GM23338 (cell line): ENCODE data around the gene ZNF93. TPM values are rescaled to one million over a fixed set of nuclear protein-coding genes. Genes with fewer than 3 reads are reported as not detected.

Experiments used
- ATAC-seq: fragments of 200-7000 bp; cut with Tn5 transposase; 3 replicates; pipeline ENCODE4 v1.9.1; 2020
- DNase-seq: peaks from one replicate; pipeline ENCODE4 v3.0.0-alpha.2; 2015; ENCODE audit warnings: low spot score
- H2AFZ ChIP-seq: fragments of 200-600 bp; sonication (generic); 2 replicates; pipeline ENCODE4 v1.8.0; 2016; ENCODE audit warnings: antibody characterized with exemption, mild to moderate bottlenecking, moderate library complexity
- H3F3A ChIP-seq: fragments of 200-600 bp; sonication (generic); replicated peaks from 2 replicates; pipeline ENCODE4 v1.8.0; 2017; ENCODE audit warnings: antibody characterized with exemption, mixed run types, low read depth
- H3K27ac ChIP-seq: fragments of 200-600 bp; sonication (generic); 2 replicates; pipeline ENCODE4 v1.6.1; 2016; ENCODE audit warnings: low read depth
- H3K27me3 ChIP-seq: fragments of 200-600 bp; sonication (generic); 2 replicates; pipeline ENCODE4 v1.8.0; 2016; ENCODE audit warnings: mild to moderate bottlenecking, mixed run types, moderate library complexity; ENCODE audit not compliant: insufficient read depth
- H3K36me3 ChIP-seq: fragments of 200-600 bp; sonication (generic); 2 replicates; pipeline ENCODE4 v1.8.0; 2016; ENCODE audit warnings: mild to moderate bottlenecking; ENCODE audit not compliant: insufficient read depth
- H3K4me1 ChIP-seq: fragments of 200-600 bp; sonication (generic); 2 replicates; pipeline ENCODE4 v1.8.0; 2016; ENCODE audit warnings: mild to moderate bottlenecking, moderate library complexity; ENCODE audit not compliant: insufficient read depth
- H3K4me2 ChIP-seq: fragments of 200-600 bp; sonication (generic); 2 replicates; pipeline ENCODE4 v1.7.1; 2017; ENCODE audit warnings: mixed run types
- H3K4me3 ChIP-seq: fragments of 200-600 bp; sonication (generic); 2 replicates; pipeline ENCODE4 v1.6.1; 2016; ENCODE audit warnings: mixed run types
- H3K79me2 ChIP-seq: fragments of 200-600 bp; sonication (generic); replicated peaks from 2 replicates; pipeline ENCODE4 v1.8.0; 2017; ENCODE audit warnings: mild to moderate bottlenecking; ENCODE audit not compliant: insufficient read depth
- H3K9me2 ChIP-seq: fragments of 200-600 bp; sonication (generic); 2 replicates; pipeline ENCODE4 v1.8.0; 2017; ENCODE audit not compliant: insufficient read depth
- H4K20me1 ChIP-seq: fragments of 200-600 bp; sonication (generic); replicated peaks from 2 replicates; pipeline ENCODE4 v1.8.0; 2017; ENCODE audit warnings: mild to moderate bottlenecking; ENCODE audit not compliant: insufficient read depth
- H3K27ac Mint-ChIP-seq: 2 replicates; pipeline ENCODE4 v1.8.0; 2020; ENCODE audit warnings: inconsistent platforms, mild to moderate bottlenecking, moderate library complexity, mixed read lengths
- H3K27me3 Mint-ChIP-seq: 3 replicates; pipeline ENCODE4 v1.8.0; 2022; ENCODE audit warnings: low read depth, mild to moderate bottlenecking, moderate library complexity, mixed read lengths, inconsistent platforms; ENCODE audit not compliant: insufficient read depth, poor library complexity
- H3K36me3 Mint-ChIP-seq: 3 replicates; pipeline ENCODE4 v1.8.0; 2021; ENCODE audit warnings: low read depth, mild to moderate bottlenecking, inconsistent platforms, moderate library complexity, mixed read lengths
- H3K4me1 Mint-ChIP-seq: 3 replicates; pipeline ENCODE4 v1.8.0; 2020; ENCODE audit warnings: mild to moderate bottlenecking, inconsistent platforms, mixed read lengths
- H3K4me3 Mint-ChIP-seq: 3 replicates; pipeline ENCODE4 v1.8.0; 2021; ENCODE audit warnings: moderate library complexity, mild to moderate bottlenecking, inconsistent platforms, mixed read lengths
- H3K9me3 Mint-ChIP-seq: 3 replicates; pipeline ENCODE4 v1.8.0; 2020; ENCODE audit warnings: moderate library complexity, mild to moderate bottlenecking, inconsistent platforms, mixed read lengths
- CREB1 ChIP-seq: fragments of 250-450 bp; sonication (Bioruptor Pico); IDR thresholded peaks from 2 replicates; pipeline ENCODE4 v1.5.0; 2020; ENCODE audit warnings: low read depth, mild to moderate bottlenecking, moderate library complexity
- EZH2 ChIP-seq: fragments of 200-600 bp; sonication (generic); IDR thresholded peaks from one replicate; pipeline ENCODE4 v1.8.0; 2017; ENCODE audit warnings: antibody characterized with exemption, mild to moderate bottlenecking, low read depth; ENCODE audit not compliant: unreplicated experiment
- EZH2phosphoT487 ChIP-seq: fragments of 200-600 bp; sonication (generic); IDR thresholded peaks from one replicate; pipeline ENCODE4 v1.8.1; 2018; ENCODE audit warnings: antibody characterized with exemption; ENCODE audit not compliant: unreplicated experiment
- JUNB ChIP-seq: IDR thresholded peaks from one replicate; pipeline ENCODE4 v1.6.1; 2016; ENCODE audit warnings: antibody characterized with exemption; ENCODE audit not compliant: unreplicated experiment
- NANOG ChIP-seq: IDR thresholded peaks from 2 replicates; pipeline ENCODE4 v1.6.1; 2016; ENCODE audit warnings: antibody characterized with exemption, borderline replicate concordance
- POLR2AphosphoS5 ChIP-seq: IDR thresholded peaks from 2 replicates; pipeline ENCODE4 v1.6.1; 2016; ENCODE audit warnings: antibody characterized with exemption, low read depth
- STAT1 ChIP-seq: IDR thresholded peaks from one replicate; pipeline ENCODE4 v1.6.1; 2016; ENCODE audit warnings: antibody characterized with exemption; ENCODE audit not compliant: unreplicated experiment
- ZNF114 ChIP-seq: fragments of 250-450 bp; sonication (Bioruptor Pico); IDR thresholded peaks from 2 replicates; pipeline ENCODE4 v1.5.0; 2020; ENCODE audit warnings: mild to moderate bottlenecking, moderate library complexity
- ZNF331 ChIP-seq: fragments of 250-450 bp; sonication (Bioruptor Pico); IDR thresholded peaks from 2 replicates; pipeline ENCODE4 v1.5.0; 2020; ENCODE audit warnings: low read depth, mild to moderate bottlenecking, moderate library complexity
- polyA plus RNA-seq: library from polyadenylated mRNA; unstranded; fragments of >200 nt; fragmentation: Nextera tagmentation; extraction: Ambion mirVana; gene quantifications from 2 replicates; pipeline ENCODE4 v1.2.1, GENCODE V29; 2016
- total RNA-seq: library from RNA; depleted of rRNA; stranded (reverse); fragments of >200 nt; shearing (Covaris generic); gene quantifications from 2 replicates; pipeline ENCODE4 v1.2.3, GENCODE V29; 2014
- TF ChIP-seq, protein P1 (sequence below): IDR thresholded peaks from one replicate; pipeline ENCODE4 v1.6.1; 2018; ENCODE audit warnings: antibody characterized with exemption; ENCODE audit not compliant: unreplicated experiment
- TF ChIP-seq, protein P2 (sequence below), 2 experiments: fragments of 200-600 bp in 1 of 2; sonication (generic) in 1 of 2; conservative IDR thresholded peaks; 2 replicates each; pipeline versions ENCODE4 v1.5.1 to v1.6.1; 2016 to 2017; ENCODE audit warnings: antibody characterized with exemption in 2 of 2, low read depth in 2 of 2, mild to moderate bottlenecking in 2 of 2, moderate library complexity in 1 of 2
- TF ChIP-seq, protein P3 (sequence below): IDR thresholded peaks from 2 replicates; pipeline ENCODE4 v1.6.1; 2016; ENCODE audit warnings: antibody characterized with exemption
- TF ChIP-seq, protein P4 (sequence below): fragments of 250-450 bp; sonication (Bioruptor Pico); IDR thresholded peaks from 2 replicates; pipeline ENCODE4 v1.5.0; 2020; ENCODE audit warnings: mild to moderate bottlenecking, moderate library complexity

The ZNF93 gene
- total and polyA plus RNA-seq, 2 experiments from 2014 or later: 48.6 to 122 TPM

DNA sequence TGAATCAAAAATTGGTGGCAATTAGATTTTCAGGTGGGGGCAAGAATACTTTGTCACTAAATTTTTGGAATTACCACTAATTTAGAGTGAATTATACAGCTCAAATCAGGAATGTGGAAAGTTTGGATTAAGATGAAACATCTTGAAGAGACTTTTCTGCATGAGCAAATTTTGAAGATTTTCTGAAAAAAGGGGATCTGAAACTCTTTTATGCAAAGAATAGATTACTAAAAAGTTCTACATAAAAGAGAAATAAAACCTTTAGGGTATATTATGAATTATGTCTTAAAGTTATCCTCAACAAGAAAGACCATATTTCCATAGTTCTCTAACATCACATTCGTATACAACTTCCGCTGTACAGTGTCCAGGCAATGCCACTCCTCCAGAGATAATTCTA is 36.7 kb downstream of the ZNF93 start:
- Mint-ChIP-seq H3K4me1 (peaks cover 5% of the 10 kb centered on the region; the same call in 2 of the 3 replicates), H3K27ac (no peak overlapping the region), H3K9me3 (peaks cover 58% of the 10 kb centered on the region), H3K27me3 (peaks cover 31% of the 10 kb centered on the region), H3K4me3 (no peak overlapping the region), H3K36me3 (peaks cover 51% of the 10 kb centered on the region)
- Histone ChIP-seq H3K27ac (no peak overlapping the region), H3K79me2 (no peaks in the 10 kb centered on the region), H3K4me1 (0 out of 2 replicates have a peak, but pooled peaks cover 4% of the 10 kb centered on the region), H4K20me1 (no peaks in the 10 kb centered on the region), H3K4me3 (no peak overlapping the region), H3K36me3 (peaks cover 33% of the 10 kb centered on the region), H2AFZ (no peak overlapping the region), H3K4me2 (no peak overlapping the region), H3K9me2 (no peaks in the 10 kb centered on the region), H3F3A (peaks cover 17% of the 10 kb centered on the region; the same call in 1 of the 2 replicates), H3K27me3 (no peaks in the 10 kb centered on the region)
- ATAC-seq: no peak
- no peak for TF ChIP-seq CREB1 (CRISPR knock-in tag)
- no peak for TF ChIP-seq ZNF114 (CRISPR knock-in tag)
- TF ChIP-seq, protein P1, sequence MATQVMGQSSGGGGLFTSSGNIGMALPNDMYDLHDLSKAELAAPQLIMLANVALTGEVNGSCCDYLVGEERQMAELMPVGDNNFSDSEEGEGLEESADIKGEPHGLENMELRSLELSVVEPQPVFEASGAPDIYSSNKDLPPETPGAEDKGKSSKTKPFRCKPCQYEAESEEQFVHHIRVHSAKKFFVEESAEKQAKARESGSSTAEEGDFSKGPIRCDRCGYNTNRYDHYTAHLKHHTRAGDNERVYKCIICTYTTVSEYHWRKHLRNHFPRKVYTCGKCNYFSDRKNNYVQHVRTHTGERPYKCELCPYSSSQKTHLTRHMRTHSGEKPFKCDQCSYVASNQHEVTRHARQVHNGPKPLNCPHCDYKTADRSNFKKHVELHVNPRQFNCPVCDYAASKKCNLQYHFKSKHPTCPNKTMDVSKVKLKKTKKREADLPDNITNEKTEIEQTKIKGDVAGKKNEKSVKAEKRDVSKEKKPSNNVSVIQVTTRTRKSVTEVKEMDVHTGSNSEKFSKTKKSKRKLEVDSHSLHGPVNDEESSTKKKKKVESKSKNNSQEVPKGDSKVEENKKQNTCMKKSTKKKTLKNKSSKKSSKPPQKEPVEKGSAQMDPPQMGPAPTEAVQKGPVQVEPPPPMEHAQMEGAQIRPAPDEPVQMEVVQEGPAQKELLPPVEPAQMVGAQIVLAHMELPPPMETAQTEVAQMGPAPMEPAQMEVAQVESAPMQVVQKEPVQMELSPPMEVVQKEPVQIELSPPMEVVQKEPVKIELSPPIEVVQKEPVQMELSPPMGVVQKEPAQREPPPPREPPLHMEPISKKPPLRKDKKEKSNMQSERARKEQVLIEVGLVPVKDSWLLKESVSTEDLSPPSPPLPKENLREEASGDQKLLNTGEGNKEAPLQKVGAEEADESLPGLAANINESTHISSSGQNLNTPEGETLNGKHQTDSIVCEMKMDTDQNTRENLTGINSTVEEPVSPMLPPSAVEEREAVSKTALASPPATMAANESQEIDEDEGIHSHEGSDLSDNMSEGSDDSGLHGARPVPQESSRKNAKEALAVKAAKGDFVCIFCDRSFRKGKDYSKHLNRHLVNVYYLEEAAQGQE: no peak
- TF ChIP-seq, protein P2, sequence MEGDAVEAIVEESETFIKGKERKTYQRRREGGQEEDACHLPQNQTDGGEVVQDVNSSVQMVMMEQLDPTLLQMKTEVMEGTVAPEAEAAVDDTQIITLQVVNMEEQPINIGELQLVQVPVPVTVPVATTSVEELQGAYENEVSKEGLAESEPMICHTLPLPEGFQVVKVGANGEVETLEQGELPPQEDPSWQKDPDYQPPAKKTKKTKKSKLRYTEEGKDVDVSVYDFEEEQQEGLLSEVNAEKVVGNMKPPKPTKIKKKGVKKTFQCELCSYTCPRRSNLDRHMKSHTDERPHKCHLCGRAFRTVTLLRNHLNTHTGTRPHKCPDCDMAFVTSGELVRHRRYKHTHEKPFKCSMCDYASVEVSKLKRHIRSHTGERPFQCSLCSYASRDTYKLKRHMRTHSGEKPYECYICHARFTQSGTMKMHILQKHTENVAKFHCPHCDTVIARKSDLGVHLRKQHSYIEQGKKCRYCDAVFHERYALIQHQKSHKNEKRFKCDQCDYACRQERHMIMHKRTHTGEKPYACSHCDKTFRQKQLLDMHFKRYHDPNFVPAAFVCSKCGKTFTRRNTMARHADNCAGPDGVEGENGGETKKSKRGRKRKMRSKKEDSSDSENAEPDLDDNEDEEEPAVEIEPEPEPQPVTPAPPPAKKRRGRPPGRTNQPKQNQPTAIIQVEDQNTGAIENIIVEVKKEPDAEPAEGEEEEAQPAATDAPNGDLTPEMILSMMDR (conservative IDR thresholded peaks at IDR 0.05; ENCODE audit: low read depth in 2 of 2): no peak
- no peak for TF ChIP-seq STAT1
- TF ChIP-seq POLR2AphosphoS5: no peak; the same call in 1 of the 2 replicates
- TF ChIP-seq JUNB: no peak
- TF ChIP-seq, protein P3, sequence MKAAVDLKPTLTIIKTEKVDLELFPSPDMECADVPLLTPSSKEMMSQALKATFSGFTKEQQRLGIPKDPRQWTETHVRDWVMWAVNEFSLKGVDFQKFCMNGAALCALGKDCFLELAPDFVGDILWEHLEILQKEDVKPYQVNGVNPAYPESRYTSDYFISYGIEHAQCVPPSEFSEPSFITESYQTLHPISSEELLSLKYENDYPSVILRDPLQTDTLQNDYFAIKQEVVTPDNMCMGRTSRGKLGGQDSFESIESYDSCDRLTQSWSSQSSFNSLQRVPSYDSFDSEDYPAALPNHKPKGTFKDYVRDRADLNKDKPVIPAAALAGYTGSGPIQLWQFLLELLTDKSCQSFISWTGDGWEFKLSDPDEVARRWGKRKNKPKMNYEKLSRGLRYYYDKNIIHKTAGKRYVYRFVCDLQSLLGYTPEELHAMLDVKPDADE: no peak
- TF ChIP-seq ZNF331 (CRISPR knock-in tag): no peak
- no peak for TF ChIP-seq EZH2phosphoT487
- no peak for TF ChIP-seq EZH2
- TF ChIP-seq, protein P4, sequence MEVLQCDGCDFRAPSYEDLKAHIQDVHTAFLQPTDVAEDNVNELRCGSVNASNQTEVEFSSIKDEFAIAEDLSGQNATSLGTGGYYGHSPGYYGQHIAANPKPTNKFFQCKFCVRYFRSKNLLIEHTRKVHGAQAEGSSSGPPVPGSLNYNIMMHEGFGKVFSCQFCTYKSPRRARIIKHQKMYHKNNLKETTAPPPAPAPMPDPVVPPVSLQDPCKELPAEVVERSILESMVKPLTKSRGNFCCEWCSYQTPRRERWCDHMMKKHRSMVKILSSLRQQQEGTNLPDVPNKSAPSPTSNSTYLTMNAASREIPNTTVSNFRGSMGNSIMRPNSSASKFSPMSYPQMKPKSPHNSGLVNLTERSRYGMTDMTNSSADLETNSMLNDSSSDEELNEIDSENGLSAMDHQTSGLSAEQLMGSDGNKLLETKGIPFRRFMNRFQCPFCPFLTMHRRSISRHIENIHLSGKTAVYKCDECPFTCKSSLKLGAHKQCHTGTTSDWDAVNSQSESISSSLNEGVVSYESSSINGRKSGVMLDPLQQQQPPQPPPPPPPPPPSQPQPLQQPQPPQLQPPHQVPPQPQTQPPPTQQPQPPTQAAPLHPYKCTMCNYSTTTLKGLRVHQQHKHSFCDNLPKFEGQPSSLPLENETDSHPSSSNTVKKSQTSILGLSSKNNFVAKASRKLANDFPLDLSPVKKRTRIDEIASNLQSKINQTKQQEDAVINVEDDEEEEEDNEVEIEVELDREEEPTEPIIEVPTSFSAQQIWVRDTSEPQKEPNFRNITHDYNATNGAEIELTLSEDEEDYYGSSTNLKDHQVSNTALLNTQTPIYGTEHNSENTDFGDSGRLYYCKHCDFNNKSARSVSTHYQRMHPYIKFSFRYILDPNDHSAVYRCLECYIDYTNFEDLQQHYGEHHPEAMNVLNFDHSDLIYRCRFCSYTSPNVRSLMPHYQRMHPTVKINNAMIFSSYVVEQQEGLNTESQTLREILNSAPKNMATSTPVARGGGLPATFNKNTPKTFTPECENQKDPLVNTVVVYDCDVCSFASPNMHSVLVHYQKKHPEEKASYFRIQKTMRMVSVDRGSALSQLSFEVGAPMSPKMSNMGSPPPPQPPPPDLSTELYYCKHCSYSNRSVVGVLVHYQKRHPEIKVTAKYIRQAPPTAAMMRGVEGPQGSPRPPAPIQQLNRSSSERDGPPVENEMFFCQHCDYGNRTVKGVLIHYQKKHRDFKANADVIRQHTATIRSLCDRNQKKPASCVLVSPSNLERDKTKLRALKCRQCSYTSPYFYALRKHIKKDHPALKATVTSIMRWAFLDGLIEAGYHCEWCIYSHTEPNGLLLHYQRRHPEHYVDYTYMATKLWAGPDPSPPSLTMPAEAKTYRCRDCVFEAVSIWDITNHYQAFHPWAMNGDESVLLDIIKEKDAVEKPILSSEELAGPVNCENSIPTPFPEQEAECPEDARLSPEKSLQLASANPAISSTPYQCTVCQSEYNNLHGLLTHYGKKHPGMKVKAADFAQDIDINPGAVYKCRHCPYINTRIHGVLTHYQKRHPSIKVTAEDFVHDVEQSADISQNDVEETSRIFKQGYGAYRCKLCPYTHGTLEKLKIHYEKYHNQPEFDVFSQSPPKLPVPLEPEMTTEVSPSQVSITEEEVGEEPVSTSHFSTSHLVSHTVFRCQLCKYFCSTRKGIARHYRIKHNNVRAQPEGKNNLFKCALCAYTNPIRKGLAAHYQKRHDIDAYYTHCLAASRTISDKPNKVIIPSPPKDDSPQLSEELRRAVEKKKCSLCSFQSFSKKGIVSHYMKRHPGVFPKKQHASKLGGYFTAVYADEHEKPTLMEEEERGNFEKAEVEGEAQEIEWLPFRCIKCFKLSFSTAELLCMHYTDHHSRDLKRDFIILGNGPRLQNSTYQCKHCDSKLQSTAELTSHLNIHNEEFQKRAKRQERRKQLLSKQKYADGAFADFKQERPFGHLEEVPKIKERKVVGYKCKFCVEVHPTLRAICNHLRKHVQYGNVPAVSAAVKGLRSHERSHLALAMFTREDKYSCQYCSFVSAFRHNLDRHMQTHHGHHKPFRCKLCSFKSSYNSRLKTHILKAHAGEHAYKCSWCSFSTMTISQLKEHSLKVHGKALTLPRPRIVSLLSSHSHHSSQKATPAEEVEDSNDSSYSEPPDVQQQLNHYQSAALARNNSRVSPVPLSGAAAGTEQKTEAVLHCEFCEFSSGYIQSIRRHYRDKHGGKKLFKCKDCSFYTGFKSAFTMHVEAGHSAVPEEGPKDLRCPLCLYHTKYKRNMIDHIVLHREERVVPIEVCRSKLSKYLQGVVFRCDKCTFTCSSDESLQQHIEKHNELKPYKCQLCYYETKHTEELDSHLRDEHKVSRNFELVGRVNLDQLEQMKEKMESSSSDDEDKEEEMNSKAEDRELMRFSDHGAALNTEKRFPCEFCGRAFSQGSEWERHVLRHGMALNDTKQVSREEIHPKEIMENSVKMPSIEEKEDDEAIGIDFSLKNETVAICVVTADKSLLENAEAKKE: no peak
- TF ChIP-seq NANOG: no peak
- DNase-seq: no peak
